Measurements from ENCODE around the gene NDFIP2. TPM values are rescaled to one million over a fixed set of nuclear protein-coding genes. Genes with fewer than 3 reads are reported as not detected.

NDFIP2 gene
- polyA plus RNA-seq, 2 of the 4 experiments (the other 2 are of a cell fraction): 23.2 to 39.9 TPM

GRCh38 chr13:79602936-79603335, 122.0 kb downstream of the NDFIP2 start:
- POLR2A ChIA-PET: no interaction called here

DNA sequence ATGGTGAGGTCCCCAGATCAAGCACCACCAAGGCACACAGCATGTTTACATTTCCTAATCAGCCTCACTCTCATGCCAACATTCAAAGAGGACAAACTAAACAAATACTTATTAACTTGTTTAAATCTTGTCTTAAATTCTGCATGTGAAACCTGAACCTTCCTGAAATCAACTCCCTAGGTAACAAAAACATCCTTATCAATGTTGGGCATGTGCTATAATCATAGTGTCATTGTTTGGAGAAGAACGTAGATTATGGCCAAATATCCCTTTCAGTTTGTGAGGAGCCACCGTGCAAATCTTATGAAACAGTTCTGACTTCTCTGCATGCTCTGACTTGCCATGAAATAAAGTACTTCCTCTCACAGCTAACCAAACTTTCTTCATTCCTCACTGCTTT, 123.8 kb downstream of the NDFIP2 start:
- ATAC-seq (no peak), FAIRE-seq (no peak), DNase-seq (ENCODE audit: low read depth in 1 of 2, low spot score in 1 of 2) (no peak)
- Histone ChIP-seq H3K9me3 (no peaks in the 10 kb centered on the region), H3K27ac (no peak overlapping the region), H3K4me3 (no peak overlapping the region), H3K4me2 (peak overlapping the region; percentile 14; the same call in 1 of the 3 replicates), H3K4me1 (no peaks in the 10 kb centered on the region)
- WGBS (ENCODE audit: missing lambda C conversion rate): 21% methylated on average over 2 of the region's 2 CpGs
- POLR2A ChIA-PET: no interaction called here
- no peak for TF ChIP-seq EHMT2 (IDR thresholded peaks at IDR 0.05; ENCODE audit: low read depth)
- TF ChIP-seq PHF8 (IDR thresholded peaks at IDR 0.05; ENCODE audit: borderline replicate concordance, low read depth): no peak
- TF ChIP-seq ZFP36 (IDR thresholded peaks at IDR 0.05; ENCODE audit: borderline replicate concordance, partially characterized antibody): no peak
- no peak for TF ChIP-seq FOSB (CRISPR knock-in tag; IDR thresholded peaks at IDR 0.05)
- no peak for TF ChIP-seq TP53 (CRISPR knock-in tag; IDR thresholded peaks at IDR 0.05)
- TF ChIP-seq BCL3 (IDR thresholded peaks at IDR 0.05): no peak
- TF ChIP-seq RCOR1 (IDR thresholded peaks at IDR 0.05; ENCODE audit: low read depth, low read length): no peak
- TF ChIP-seq, protein P1, sequence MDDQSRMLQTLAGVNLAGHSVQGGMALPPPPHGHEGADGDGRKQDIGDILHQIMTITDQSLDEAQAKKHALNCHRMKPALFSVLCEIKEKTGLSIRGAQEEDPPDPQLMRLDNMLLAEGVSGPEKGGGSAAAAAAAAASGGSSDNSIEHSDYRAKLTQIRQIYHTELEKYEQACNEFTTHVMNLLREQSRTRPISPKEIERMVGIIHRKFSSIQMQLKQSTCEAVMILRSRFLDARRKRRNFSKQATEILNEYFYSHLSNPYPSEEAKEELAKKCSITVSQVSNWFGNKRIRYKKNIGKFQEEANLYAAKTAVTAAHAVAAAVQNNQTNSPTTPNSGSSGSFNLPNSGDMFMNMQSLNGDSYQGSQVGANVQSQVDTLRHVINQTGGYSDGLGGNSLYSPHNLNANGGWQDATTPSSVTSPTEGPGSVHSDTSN (IDR thresholded peaks at IDR 0.05): no peak
- no peak for TF ChIP-seq ZSCAN20 (CRISPR knock-in tag; IDR thresholded peaks at IDR 0.05)
- TF ChIP-seq SMC3 (IDR thresholded peaks at IDR 0.05): no peak
- TF ChIP-seq KDM1A (IDR thresholded peaks at IDR 0.05; ENCODE audit: low read depth): no peak
- no peak for TF ChIP-seq RNF2 (IDR thresholded peaks at IDR 0.05; ENCODE audit: borderline replicate concordance, low read depth)
- TF ChIP-seq SREBF2 (IDR thresholded peaks at IDR 0.05): no peak
- no peak for TF ChIP-seq HES2 (IDR thresholded peaks at IDR 0.05)
- no peak for TF ChIP-seq GATA3 (IDR thresholded peaks at IDR 0.05; ENCODE audit: borderline replicate concordance)
- TF ChIP-seq TFCP2L1 (CRISPR knock-in tag; IDR thresholded peaks at IDR 0.05): no peak
- CTCF ChIA-PET: no interaction called here

More at GRCh38 chr13:79602936-79603335, 122.0 kb downstream of the NDFIP2 start:
- WGBS (ENCODE audit: missing lambda C conversion rate): 26% methylated on average over 2 of the region's 2 CpGs
- H3K4me1 ChIP-seq: no peaks in the 10 kb centered on the region
- no peak overlapping the region for H3K27ac ChIP-seq
- ATAC-seq: no peak
- CTCF ChIA-PET: no interaction called here
- H3K9me3 ChIP-seq: no peaks in the 10 kb centered on the region
- no peak for DNase-seq (ENCODE audit: low read depth in 1 of 2, low spot score in 1 of 2)
- H3K4me2 ChIP-seq: no peak overlapping the region
- no peak for FAIRE-seq
- TF ChIP-seq SMC3 (IDR thresholded peaks at IDR 0.05) (no peak), HOXB5 (CRISPR knock-in tag; IDR thresholded peaks at IDR 0.05) (no peak), EP300 (IDR thresholded peaks at IDR 0.05) (no peak)
- no peak overlapping the region for H3K4me3 ChIP-seq

Other genes with a start within 250 kb of the NDFIP2 start
- 25.3 and 29.5 TPM in 2 replicates for gene RBM26, start 74.9 kb upstream of the NDFIP2 start, polyA plus RNA-seq (2011; rRNA removed)
- gene RBM26, start 74.9 kb upstream of the NDFIP2 start, polyA plus RNA-seq (2017; fragmentation: RNase III; extraction: RNeasy Plus Mini Kit Qiagen cat#74134 plus additional on column Dnase treatment): 27.7 to 29.7 TPM (median 29.4 TPM) in 3 replicates

Measured in A549 (cell line).